OCI-LY1 (cell line): ENCODE measurements around the gene ABCA13.

ENCODE experiments used
- EZH2 ChIP-seq: fragments of 200-600 bp; sonication (generic), shearing (Covaris generic); IDR thresholded peaks from 2 replicates; pipeline ENCODE4 v1.8.0; 2017; ENCODE audit warnings: borderline replicate concordance, mixed run types, mild to moderate bottlenecking, antibody characterized with exemption, low read length, moderate library complexity, mixed read lengths
- TF ChIP-seq, protein P1 (sequence below): fragments of 200-600 bp; sonication (generic), shearing (Covaris generic); IDR thresholded peaks from 2 replicates; pipeline ENCODE4 v1.5.1; 2017; ENCODE audit warnings: mild to moderate bottlenecking, antibody characterized with exemption, low read length, moderate library complexity, mixed read lengths

DNA sequence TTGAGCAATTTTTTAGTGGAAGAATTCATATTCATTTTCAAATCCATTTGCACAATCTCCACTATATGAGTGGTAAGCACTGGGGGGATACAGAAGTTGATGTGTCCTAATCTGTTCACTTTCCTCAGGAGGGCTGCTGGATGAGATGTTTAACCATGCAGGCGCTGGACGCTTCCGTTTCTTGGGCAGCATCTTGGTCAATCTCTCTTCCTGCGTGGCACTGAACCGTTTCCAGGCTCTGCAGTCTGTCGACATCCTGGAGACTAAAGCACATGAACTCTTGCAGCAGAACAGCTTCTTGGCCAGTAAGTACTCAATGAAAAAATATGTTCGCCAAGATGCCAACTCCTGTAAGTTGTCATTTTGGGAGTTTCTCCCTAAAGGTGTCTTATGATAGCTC is 179.3 kb downstream of the ABCA13 start:
- TF ChIP-seq, protein P1, sequence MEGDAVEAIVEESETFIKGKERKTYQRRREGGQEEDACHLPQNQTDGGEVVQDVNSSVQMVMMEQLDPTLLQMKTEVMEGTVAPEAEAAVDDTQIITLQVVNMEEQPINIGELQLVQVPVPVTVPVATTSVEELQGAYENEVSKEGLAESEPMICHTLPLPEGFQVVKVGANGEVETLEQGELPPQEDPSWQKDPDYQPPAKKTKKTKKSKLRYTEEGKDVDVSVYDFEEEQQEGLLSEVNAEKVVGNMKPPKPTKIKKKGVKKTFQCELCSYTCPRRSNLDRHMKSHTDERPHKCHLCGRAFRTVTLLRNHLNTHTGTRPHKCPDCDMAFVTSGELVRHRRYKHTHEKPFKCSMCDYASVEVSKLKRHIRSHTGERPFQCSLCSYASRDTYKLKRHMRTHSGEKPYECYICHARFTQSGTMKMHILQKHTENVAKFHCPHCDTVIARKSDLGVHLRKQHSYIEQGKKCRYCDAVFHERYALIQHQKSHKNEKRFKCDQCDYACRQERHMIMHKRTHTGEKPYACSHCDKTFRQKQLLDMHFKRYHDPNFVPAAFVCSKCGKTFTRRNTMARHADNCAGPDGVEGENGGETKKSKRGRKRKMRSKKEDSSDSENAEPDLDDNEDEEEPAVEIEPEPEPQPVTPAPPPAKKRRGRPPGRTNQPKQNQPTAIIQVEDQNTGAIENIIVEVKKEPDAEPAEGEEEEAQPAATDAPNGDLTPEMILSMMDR, result no peak
- TF ChIP-seq EZH2, result no peak
